Measurements from ENCODE around the gene RASAL3. TPM values are rescaled to one million over a fixed set of nuclear protein-coding genes. Genes with fewer than 3 reads are reported as not detected.

The RASAL3 gene
- total and polyA plus RNA-seq, 2 of the 4 experiments (the other 2 are of a cell fraction): 0.07 TPM; not detected in 1

GRCh38 chr19:15427350-15427700 is 37.0 kb downstream of the RASAL3 start:
- peaks cover 5% of the 10 kb centered on the region; the same call in 1 of the 2 replicates for H3K9me3 ChIP-seq (ENCODE audit: control insufficient read depth, insufficient read depth, low read length)
- H3K4me1 ChIP-seq (ENCODE audit: control insufficient read depth, insufficient read depth, low read length): peaks cover 16% of the 10 kb centered on the region
- DNase-seq: no peak
- no peak overlapping the region for H3K27ac ChIP-seq (ENCODE audit: insufficient read depth, low read length)
- H4K5ac ChIP-seq (ENCODE audit: low read depth, low read length): no peak overlapping the region
- no peak overlapping the region for H3K4ac ChIP-seq (ENCODE audit: low read depth, low read length)
- ChIA-PET CTCF (no interaction called here), POLR2A (ENCODE audit: unreplicated experiment) (no interaction called here)
- no peak overlapping the region for H4K91ac ChIP-seq (ENCODE audit: insufficient read depth, low read depth, low read length)
- H3K9ac ChIP-seq (ENCODE audit: low read depth, low read length): no peak overlapping the region
- WGBS, 2 experiments (ENCODE audit: extremely low coverage in 2 of 2, insufficient read length in 1 of 2): 99% methylated on average over 24 of the region's 25 CpGs; no CpG with 5 or more reads in 1 of the 2 experiments
- no peak for ATAC-seq (ENCODE audit: low read depth)
- intact Hi-C loops (cut with micrococcal nuclease): no loop called here
- dilution Hi-C loops (cut with HindIII; ENCODE audit: low sequenced_read_pairs, unreplicated experiment): no loop called here
- in situ Hi-C loops (cut with MboI; ENCODE audit: low sequenced_read_pairs): loop anchor here (25.0 kb wide), 1 partner anchor 865 kb away; the partner anchor contains the start of gene NDUFB7
- H3K56ac ChIP-seq (ENCODE audit: extremely low read depth, insufficient read depth, low read length): no peak overlapping the region
- BruUV-seq (replicated peaks): no TSS peak
- H3K14ac ChIP-seq (replicated peaks; ENCODE audit: low read depth, low read length): no peak overlapping the region
- H3K23ac ChIP-seq (ENCODE audit: low read depth, low read length): no peak overlapping the region
- no peak overlapping the region for H2BK20ac ChIP-seq (ENCODE audit: low read depth, low read length)
- peaks cover 52% of the 10 kb centered on the region for H4K20me1 ChIP-seq (ENCODE audit: insufficient read depth, low read length)
- H2AK9ac ChIP-seq (replicated peaks; ENCODE audit: low read depth, low read length, poor library complexity): no peak overlapping the region
- peaks cover 64% of the 10 kb centered on the region for H3K36me3 ChIP-seq (ENCODE audit: control insufficient read depth, insufficient read depth, low read length)
- H2AFZ ChIP-seq (replicated peaks; ENCODE audit: low read length, poor library complexity): no peak overlapping the region
- no peak overlapping the region for H3K18ac ChIP-seq (ENCODE audit: low read depth, low read length)
- no peak for TF ChIP-seq NFE2L2 (IDR thresholded peaks at IDR 0.05; ENCODE audit: low read depth, low read length)
- TF ChIP-seq POLR2A (IDR thresholded peaks at IDR 0.05; ENCODE audit: low read depth, low read length): no peak
- no peak for TF ChIP-seq SMC3 (IDR thresholded peaks at IDR 0.05; ENCODE audit: low read depth, low read length)
- no peak for TF ChIP-seq MAZ (IDR thresholded peaks at IDR 0.05; ENCODE audit: borderline replicate concordance, low read depth, low read length)
- no peak for TF ChIP-seq USF2 (IDR thresholded peaks at IDR 0.05; ENCODE audit: low read depth, low read length)
- no peak for TF ChIP-seq CEBPB (IDR thresholded peaks at IDR 0.05; ENCODE audit: low read depth, low read length)
- TF ChIP-seq MAFK (IDR thresholded peaks at IDR 0.05; ENCODE audit: low read depth, low read length): no peak
- TF ChIP-seq FOS (IDR thresholded peaks at IDR 0.05; ENCODE audit: low read depth, low read length): no peak
- no peak for TF ChIP-seq CTCF (conservative IDR thresholded peaks at IDR 0.05; ENCODE audit: low read depth, low read length)
- no peak for TF ChIP-seq RCOR1 (IDR thresholded peaks at IDR 0.05; ENCODE audit: insufficient replicate concordance, low read length)
- H3K4me2 ChIP-seq (ENCODE audit: low read depth, low read length): no peak overlapping the region
- H3K9me1 ChIP-seq (ENCODE audit: insufficient read depth, low read length): peaks cover 7% of the 10 kb centered on the region; the same call in 1 of the 2 replicates
- H2BK120ac ChIP-seq (ENCODE audit: low read depth, low read length): no peak overlapping the region
- H2BK5ac ChIP-seq (ENCODE audit: low read depth, low read length, poor library complexity, severe bottlenecking): no peak overlapping the region
- H4K8ac ChIP-seq (ENCODE audit: low read depth in 2 of 2, low read length in 2 of 2): no peak overlapping the region
- no peaks in the 10 kb centered on the region for H3K27me3 ChIP-seq (ENCODE audit: control insufficient read depth, insufficient read depth, low read length)
- no peak overlapping the region for H2BK15ac ChIP-seq (ENCODE audit: low read depth, low read length)
- H3K4me3 ChIP-seq (ENCODE audit: insufficient read depth, low read depth, low read length): no peak overlapping the region
- H3K79me1 ChIP-seq (ENCODE audit: low read depth in 1 of 2, low read length in 2 of 2): peaks cover 15 to 67% of the 10 kb centered on the region in 2 experiments
- H2AK5ac ChIP-seq (ENCODE audit: low read depth, low read length): no peak overlapping the region
